HK-2 (cell line): Measurements from ENCODE around the gene VBP1.
"Not testable (repeated sequence)": the region's sequence is repeated elsewhere in the genome, so short reads cannot be mapped to it uniquely, and the experiment has no call there.

Experiments used
- DNase-seq: peaks from one replicate; pipeline ENCODE4 v3.0.0-alpha.2; 2018; ENCODE audit not compliant: unreplicated experiment

Gene VBP1, protein sequence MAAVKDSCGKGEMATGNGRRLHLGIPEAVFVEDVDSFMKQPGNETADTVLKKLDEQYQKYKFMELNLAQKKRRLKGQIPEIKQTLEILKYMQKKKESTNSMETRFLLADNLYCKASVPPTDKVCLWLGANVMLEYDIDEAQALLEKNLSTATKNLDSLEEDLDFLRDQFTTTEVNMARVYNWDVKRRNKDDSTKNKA

DNA sequence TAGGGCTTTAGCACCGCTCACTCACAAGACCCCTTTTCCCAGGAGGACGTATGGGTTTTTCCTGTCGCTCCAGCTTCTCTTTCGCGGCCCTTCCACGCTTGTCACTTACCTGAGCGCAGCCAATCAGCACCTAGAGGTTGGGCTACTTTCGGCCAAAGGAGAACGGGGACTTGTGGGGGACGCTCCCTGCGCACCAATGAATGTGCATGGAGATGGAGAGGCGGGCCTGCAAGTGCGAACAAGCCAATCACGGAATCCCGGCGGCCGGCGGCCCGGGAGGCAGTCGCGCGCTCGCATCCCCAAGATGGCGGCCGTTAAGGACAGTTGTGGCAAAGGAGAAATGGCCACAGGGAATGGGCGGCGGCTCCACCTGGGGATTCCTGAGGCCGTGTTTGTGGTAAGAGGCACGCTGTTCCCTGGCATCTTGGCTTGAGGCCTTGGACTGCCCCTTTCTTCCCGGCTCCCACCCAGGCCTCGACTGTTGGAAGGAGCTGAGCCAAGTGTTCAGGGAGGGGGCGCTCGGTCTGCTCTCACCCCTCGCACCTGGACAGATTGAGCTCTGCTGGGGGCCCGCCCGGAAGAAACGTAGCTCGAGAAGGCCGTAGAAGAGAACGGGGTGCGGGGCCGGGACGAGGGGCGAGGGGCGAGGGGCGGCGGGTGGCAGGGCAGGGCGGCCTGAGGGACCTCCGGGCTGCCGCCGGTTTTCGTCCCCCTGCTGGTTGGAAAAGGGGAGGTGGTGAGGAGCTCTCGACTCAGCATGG, at the start of gene VBP1:
VBP1 (plus strand) TSS at position 282 of the 761 bp plus-strand sequence; CDS start at position 305, 23 bp downstream.
- peak; percentile 93 for DNase-seq

DNA sequence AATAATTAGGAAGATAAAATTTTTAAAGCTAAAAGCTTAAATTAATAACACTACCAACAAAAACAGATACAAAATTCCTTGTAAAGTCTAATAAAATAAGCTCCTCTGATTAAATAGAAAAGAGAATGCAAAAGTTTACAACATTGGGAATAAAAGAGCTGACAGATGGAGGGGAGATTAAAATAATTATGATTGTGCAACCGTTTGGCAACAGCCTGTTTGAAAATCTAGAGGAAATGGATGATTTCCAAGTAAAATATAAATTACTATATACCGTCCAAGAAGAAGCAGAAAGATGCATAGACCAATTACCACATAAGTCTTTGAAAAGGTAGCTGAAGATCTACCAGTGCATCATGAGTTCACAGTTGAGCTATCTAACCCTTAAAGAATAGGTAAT, 46.4 kb upstream of the VBP1 start:
- DNase-seq, result no peak

DNA sequence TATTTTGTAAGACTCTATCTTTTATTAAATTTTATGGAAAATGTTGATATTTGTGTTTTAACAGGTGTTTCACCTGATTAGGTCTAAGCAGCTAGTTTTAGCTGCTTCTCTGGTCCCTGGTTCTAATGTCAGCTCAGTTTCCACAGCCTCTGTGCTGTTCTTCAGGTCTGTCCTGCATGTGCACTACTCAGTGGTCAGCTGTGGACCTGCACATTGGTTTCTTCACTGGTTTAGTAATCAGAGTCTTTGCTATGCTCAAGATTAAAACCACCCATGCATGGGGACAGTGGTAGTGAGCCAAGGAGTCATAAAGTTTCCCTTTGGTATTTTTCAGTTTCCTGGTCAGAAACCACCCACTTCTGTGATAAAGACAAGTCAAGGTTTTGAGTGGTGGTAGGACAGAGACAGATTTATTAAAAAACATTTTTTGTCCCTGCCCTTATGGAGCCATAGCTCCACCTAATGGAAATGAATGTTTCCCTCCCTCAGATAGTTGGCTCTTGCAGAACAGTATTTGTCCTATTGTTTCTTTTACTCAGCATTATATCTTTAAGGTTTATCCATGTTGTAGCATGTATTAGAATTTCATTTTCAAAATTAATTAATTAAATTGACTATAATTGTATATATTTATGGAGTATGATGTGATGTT, 36.8 kb upstream of the VBP1 start:
- no peak for DNase-seq

DNA sequence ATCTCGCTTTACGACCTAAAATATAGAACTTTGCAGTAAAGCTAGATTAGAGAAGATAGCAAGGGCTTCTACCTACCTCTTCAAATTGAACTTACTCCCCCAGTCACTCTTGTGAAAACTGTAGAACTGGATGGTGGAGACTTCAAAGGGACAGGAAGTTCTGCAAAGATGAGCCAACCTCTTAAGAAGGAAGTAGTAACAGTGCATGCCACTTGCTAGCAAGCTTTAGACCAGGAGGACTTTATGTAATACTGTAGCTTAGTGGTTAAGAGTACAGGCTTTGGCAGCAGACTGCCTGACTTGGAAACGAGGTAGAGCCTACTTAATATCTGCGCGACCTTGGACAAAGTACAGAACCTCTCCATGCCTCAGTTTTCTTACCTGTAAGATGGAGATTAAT, 27.5 kb upstream of the VBP1 start:
- no peak for DNase-seq

DNA sequence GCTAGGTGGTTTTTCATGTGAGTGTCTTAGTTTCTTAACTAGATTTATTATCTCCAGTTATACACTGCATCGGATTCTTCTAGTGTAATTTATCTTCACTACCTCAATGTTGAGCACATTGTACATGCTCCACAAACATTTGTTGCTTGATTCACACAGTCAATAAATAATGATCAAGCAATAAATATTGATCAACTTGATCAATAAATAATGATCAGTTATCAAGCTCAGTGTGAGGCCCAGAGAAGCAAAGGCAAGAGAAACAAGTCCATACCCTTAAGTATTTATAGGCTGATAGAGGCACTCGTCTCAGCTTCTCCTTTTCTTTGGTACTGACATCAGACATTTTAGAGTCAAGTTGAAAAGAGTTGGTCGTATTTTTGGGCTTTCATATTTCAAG, 5.1 kb upstream of the VBP1 start:
- DNase-seq, result no peak

- DNase-seq, result no peak
These were observed 2.5 kb upstream of the VBP1 start for GRCh38 chrX:155213731-155214130.

GRCh38 chrX:155215443-155216178, 649 bp upstream of the VBP1 start:
- no peak for DNase-seq

DNA sequence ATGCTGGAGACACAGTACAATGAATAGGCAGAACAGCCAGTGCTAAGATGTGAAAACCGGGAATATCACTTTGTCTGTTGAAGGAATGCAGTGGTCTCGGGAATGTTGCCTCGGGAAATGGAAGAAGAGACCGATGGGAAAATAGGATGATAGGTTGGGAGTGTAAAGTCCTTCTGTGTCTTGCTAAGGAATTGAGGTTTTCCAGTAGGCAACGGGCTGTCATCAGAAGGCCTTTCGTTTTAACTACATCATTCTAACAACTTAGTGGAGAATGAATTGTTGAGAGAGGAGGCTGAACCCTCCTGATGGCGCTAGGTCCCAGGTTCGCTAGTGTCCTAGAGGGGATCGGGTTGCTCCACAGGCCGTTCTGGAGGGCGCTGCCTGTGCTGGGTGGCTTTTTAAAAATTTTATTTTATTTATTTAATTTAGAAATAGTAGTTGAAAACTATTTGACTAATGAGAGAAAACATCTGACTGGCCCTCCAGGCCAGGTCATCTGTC, 730 bp downstream of the VBP1 start:
- no peak for DNase-seq

DNA sequence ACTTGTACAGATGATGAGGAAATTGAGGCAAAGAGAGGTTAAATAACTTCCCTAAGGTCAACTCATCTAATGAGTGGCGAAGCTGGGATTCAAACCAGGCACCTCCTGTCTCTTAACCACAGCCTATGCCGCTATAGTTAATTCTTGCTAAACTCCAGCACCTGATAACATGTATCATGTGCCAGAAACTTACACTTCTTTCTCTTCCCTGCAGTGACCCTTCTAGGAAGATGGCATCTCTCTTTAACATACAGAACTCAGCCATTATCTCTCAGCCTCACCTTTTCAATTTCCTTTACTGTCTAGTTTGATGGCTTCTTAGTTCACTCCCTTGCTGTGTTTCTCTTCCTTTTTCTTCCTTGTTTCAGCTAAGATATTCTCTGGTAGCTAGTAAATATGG, 2.5 kb downstream of the VBP1 start:
- DNase-seq, result no peak

DNA sequence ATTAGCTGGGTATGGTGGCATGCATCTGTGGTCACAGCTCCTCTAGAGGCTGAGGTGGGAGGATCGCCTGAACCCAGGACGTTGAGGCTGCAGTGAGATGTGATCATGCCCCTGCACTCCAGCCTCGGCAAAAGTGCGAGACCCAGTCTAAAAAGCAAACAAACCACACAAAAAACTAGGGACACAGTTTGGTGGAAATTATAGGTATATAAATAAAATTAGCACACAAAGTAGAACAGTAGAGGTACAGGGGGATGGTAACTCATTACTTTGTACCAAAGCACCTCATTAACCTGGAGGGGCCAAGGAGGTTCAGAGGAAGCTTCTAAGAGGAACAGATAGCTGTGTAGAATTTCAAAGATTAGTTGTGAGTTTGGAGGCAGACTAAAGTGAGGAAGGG, 5.1 kb downstream of the VBP1 start:
- no peak for DNase-seq

GRCh38 chrX:155223746-155224145, 7.5 kb downstream of the VBP1 start:
- not testable (repeated sequence) for DNase-seq

DNA sequence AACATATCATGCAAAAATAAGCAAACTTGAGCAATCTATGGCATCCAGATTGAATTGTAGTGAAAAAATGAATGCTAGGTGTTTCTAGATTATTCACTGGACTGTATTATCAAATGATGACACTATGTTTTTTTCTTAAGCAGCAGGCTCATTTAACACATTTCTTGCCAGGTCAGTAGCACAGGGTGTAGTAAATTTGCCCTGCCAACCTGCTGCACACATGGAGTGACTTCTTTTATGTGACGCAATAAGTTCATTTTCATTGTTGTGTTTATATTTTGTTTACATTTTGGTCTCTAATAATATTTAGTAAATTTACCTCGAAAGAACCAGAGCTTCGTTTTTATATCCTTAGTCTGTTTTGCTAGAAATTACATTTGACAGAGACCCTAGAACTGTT, 9.5 kb downstream of the VBP1 start:
- no peak for DNase-seq

GRCh38 chrX:155231163-155231562, 14.9 kb downstream of the VBP1 start:
- DNase-seq, result no peak

GRCh38 chrX:155235891-155236290, 19.6 kb downstream of the VBP1 start:
- DNase-seq, result no peak

DNA sequence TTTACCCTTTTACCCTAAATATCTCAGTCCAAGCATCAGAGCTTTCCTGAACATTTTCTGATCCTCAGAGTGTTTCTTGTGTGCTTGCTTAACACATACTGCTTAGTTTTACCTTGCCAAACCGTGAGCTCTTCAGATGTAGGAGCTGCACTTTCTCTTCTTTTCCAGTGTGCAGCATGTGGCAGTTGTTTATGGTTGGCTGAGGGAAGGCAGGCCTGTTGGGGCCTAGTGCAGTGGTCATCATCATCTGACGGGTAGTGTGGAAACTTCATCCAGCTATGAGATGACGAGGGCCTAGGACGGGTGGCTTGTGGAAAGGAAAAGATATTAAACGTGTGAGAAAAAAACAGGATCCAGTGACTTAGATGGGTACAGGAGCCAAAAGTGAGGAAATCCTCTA, 21.5 kb downstream of the VBP1 start:
- DNase-seq, result no peak

- DNase-seq, result no peak
These were observed 26.0 kb downstream of the VBP1 start for GRCh38 chrX:155242300-155242699.

DNA sequence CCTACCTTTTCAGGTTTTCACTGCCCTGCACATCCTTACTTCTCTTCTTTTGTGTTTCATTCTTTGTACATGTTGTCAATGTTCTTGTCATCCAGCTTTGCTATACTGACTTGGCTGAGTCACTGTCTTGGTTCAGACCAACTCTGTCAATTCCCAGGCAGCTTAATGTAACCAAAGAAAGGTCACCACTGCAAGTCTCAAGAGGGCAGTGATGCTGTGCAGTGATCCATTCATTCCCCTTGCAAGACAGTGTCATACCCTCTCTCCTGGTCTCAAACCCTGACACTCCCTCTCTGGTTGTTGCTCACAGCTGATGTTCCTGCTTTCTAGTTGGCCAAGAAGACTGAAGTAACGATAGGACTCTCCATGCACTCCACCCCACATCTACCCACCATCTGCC, 30.5 kb downstream of the VBP1 start:
- DNase-seq, result peak; percentile 1

DNA sequence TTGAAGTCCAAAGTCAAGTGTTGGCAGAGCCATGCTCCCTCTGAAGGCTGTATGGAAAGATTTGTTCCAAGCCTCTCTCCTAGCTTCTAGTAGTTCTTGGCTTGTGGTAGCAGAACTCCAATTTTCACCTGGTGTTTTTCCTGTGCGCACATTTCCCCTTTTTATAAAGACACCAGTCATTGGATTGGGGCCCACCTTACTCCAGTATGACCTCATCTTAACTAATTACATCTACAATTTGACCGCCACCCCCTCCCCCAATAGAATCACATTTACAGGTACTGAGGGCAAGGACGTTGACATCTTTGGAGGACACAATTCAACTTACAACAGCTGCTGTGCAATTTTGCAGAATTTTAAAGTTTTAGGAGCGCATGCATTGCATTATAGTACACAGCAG, 31.2 kb downstream of the VBP1 start:
- no peak for DNase-seq

DNA sequence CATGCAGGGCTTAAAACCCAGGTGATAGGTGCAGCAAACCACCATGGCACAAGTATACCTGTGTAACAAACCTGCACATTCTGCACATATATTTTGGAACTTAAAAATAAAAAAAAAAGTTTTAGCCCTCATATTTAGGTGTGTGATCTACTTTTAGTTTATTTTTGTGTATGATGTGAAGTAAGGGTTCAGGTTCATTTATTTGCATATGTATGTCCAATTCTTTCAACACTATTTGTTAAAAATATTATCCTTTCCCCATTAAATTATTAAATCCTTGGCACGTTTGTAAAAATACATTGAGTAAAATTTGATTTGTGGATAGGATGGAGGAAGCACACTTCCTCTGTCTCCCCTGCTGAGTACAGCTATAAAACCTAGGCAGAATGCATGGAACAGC, 35.1 kb downstream of the VBP1 start:
- DNase-seq, result no peak

GRCh38 chrX:155259752-155260151, 43.5 kb downstream of the VBP1 start:
- no peak for DNase-seq

GRCh38 chrX:155262970-155263754, 46.9 kb downstream of the VBP1 start:
- no peak for DNase-seq
